ENCODE data around the gene CDH12. TPM values are rescaled to one million over a fixed set of nuclear protein-coding genes. Genes with fewer than 3 reads are reported as not detected.

The CDH12 gene
- total RNA-seq, 4 donors from 2014 or later, result not detected

- TF ChIP-seq POLR2AphosphoS5 (IDR thresholded peaks at IDR 0.05) (no peak), CTCF (IDR thresholded peaks at IDR 0.05) (no peak), EP300 (IDR thresholded peaks at IDR 0.05) (no peak), POLR2A (IDR thresholded peaks at IDR 0.05; ENCODE audit: low read depth) (no peak)
- H3K36me3 ChIP-seq, result no peaks in the 10 kb centered on the region
- 70% methylated on average over 3 of the region's 3 CpGs for WGBS
- no peak for DNase-seq (ENCODE audit: extremely low spot score)
- no peak overlapping the region for H3K27ac ChIP-seq (replicated peaks in 1 of 4)
- intact Hi-C loops (cut with DNase I), result no loop called here
- peaks cover 0 to 32% (median 4%) of the 10 kb centered on the region in 4 donors for H3K27me3 ChIP-seq
- H3K9me3 ChIP-seq, result no peaks in the 10 kb centered on the region
- H3K4me3 ChIP-seq, result no peak overlapping the region
- H3K4me1 ChIP-seq, result peaks cover 0 to 12% (median 10%) of the 10 kb centered on the region in 4 donors
Observed at GRCh38 chr5:22850981-22851380, 2.2 kb downstream of the CDH12 start.

- WGBS, result 82% methylated on average over 2 of the region's 2 CpGs
- no peak for DNase-seq (ENCODE audit: extremely low spot score)
- no peaks in the 10 kb centered on the region for H3K9me3 ChIP-seq
- intact Hi-C loops (cut with DNase I), result no loop called here
- H3K36me3 ChIP-seq, result no peaks in the 10 kb centered on the region
- no peaks in the 10 kb centered on the region for H3K4me1 ChIP-seq
- no peak overlapping the region for H3K4me3 ChIP-seq
- H3K27me3 ChIP-seq, result peaks cover 0 to 22% (median 1%) of the 10 kb centered on the region in 4 donors
- TF ChIP-seq POLR2AphosphoS5 (IDR thresholded peaks at IDR 0.05) (no peak), EP300 (IDR thresholded peaks at IDR 0.05) (no peak), POLR2A (IDR thresholded peaks at IDR 0.05; ENCODE audit: low read depth) (no peak), CTCF (IDR thresholded peaks at IDR 0.05) (no peak)
- no peak overlapping the region for H3K27ac ChIP-seq (replicated peaks in 1 of 4)
Observed at GRCh38 chr5:22846693-22847092, 6.5 kb downstream of the CDH12 start.

- Histone ChIP-seq H3K36me3 (no peaks in the 10 kb centered on the region), H3K9me3 (no peaks in the 10 kb centered on the region), H3K27ac (replicated peaks in 1 of 4) (no peak overlapping the region), H3K4me1 (no peaks in the 10 kb centered on the region), H3K27me3 (peaks cover 0 to 11% (median 0%) of the 10 kb centered on the region in 4 donors), H3K4me3 (no peak overlapping the region)
- intact Hi-C loops (cut with DNase I), result no loop called here
- no peak for DNase-seq (ENCODE audit: extremely low spot score)
- WGBS, result 89% methylated on average over 2 of the region's 2 CpGs
- TF ChIP-seq POLR2AphosphoS5 (IDR thresholded peaks at IDR 0.05) (no peak), POLR2A (IDR thresholded peaks at IDR 0.05; ENCODE audit: low read depth) (no peak), EP300 (IDR thresholded peaks at IDR 0.05) (no peak), CTCF (IDR thresholded peaks at IDR 0.05) (no peak)
Observed at GRCh38 chr5:22844636-22845035, 8.5 kb downstream of the CDH12 start.

GRCh38 chr5:22844155-22844554 lies 9.0 kb downstream of the CDH12 start:
- DNase-seq (ENCODE audit: extremely low spot score), result no peak

More at GRCh38 chr5:22844155-22844554, 9.0 kb downstream of the CDH12 start:
- H3K4me1 ChIP-seq, result no peaks in the 10 kb centered on the region
- H3K4me3 ChIP-seq, result no peak overlapping the region
- H3K9me3 ChIP-seq, result no peaks in the 10 kb centered on the region
- H3K27ac ChIP-seq (replicated peaks in 1 of 4), result no peak overlapping the region
- intact Hi-C loops (cut with DNase I), result no loop called here
- 44% methylated on average over 1 of the region's 1 CpG for WGBS
- peaks cover 0 to 7% (median 0%) of the 10 kb centered on the region in 4 donors for H3K27me3 ChIP-seq
- no peaks in the 10 kb centered on the region for H3K36me3 ChIP-seq
- TF ChIP-seq POLR2A (IDR thresholded peaks at IDR 0.05; ENCODE audit: low read depth), result no peak
- TF ChIP-seq POLR2AphosphoS5 (IDR thresholded peaks at IDR 0.05), result no peak
- no peak for TF ChIP-seq EP300 (IDR thresholded peaks at IDR 0.05)
- TF ChIP-seq CTCF (IDR thresholded peaks at IDR 0.05), result no peak
